Tibial nerve (tissue), 3 donors: ENCODE measurements around the gene CRHR1.

Experiments
- POLR2A ChIP-seq, 2 donors: fragments of 450-650 bp; IDR thresholded peaks; one replicate each; pipeline ENCODE4 v1.6.1; 2017; ENCODE audit warnings: antibody characterized with exemption in 2 of 2, mild to moderate bottlenecking in 2 of 2, moderate library complexity in 2 of 2
- TF ChIP-seq, protein P1 (sequence below), 5 experiments: fragments of 200-600 bp in 3 of 5; fragments of 450-650 bp in 2 of 5; sonication (generic) in 3 of 5; IDR thresholded peaks; one replicate each; pipeline ENCODE4 v1.5.1; 2016 to 2019; ENCODE audit warnings: antibody characterized with exemption in 5 of 5, mild to moderate bottlenecking in 3 of 5, moderate library complexity in 2 of 5

- no peak for TF ChIP-seq POLR2A (IDR thresholded peaks at IDR 0.05)
- TF ChIP-seq, protein P1, sequence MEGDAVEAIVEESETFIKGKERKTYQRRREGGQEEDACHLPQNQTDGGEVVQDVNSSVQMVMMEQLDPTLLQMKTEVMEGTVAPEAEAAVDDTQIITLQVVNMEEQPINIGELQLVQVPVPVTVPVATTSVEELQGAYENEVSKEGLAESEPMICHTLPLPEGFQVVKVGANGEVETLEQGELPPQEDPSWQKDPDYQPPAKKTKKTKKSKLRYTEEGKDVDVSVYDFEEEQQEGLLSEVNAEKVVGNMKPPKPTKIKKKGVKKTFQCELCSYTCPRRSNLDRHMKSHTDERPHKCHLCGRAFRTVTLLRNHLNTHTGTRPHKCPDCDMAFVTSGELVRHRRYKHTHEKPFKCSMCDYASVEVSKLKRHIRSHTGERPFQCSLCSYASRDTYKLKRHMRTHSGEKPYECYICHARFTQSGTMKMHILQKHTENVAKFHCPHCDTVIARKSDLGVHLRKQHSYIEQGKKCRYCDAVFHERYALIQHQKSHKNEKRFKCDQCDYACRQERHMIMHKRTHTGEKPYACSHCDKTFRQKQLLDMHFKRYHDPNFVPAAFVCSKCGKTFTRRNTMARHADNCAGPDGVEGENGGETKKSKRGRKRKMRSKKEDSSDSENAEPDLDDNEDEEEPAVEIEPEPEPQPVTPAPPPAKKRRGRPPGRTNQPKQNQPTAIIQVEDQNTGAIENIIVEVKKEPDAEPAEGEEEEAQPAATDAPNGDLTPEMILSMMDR (IDR thresholded peaks at IDR 0.05) = no peak
These were observed 40.3 kb upstream of the CRHR1 start for GRCh38 chr17:45743626-45744326.
